Articular chondrocyte of knee joint (primary cell): Measurements from ENCODE around the gene ZFP36L1. TPM values are rescaled to one million over a fixed set of nuclear protein-coding genes. Genes with fewer than 3 reads are reported as not detected.

Experiments used
- total RNA-seq: library from RNA; depleted of rRNA; stranded (reverse); fragments of >200 nt; gene quantifications from 2 replicates; pipeline ENCODE4 v1.2.3, GENCODE V29; 2012

The ZFP36L1 gene
- total RNA-seq = 54.6 and 71.9 TPM in 2 replicates

GRCh38 chr14:68792979-68793733, at the start of gene ZFP36L1:
Gene ZFP36L1 (minus strand): TSS chr14:68793067. CDS start chr14:68792938, 129 bp downstream.

Other genes with a start within 250 kb of the ZFP36L1 start
- 221 and 269 TPM in 2 replicates for gene ACTN1, start 186.2 kb upstream of the ZFP36L1 start, total RNA-seq